OCI-LY1 (cell line): ENCODE results near the gene RNPS1.

Source experiments
- H2AFZ ChIP-seq: fragments of 200-600 bp; sonication (generic), shearing (Covaris generic); 2 replicates; pipeline ENCODE4 v1.6.0; 2014; ENCODE audit warnings: antibody characterized with exemption, mild to moderate bottlenecking, low read length
- H3F3A ChIP-seq: fragments of 200-600 bp; sonication (generic), shearing (Covaris generic); 2 replicates; pipeline ENCODE4 v1.6.0; 2014; ENCODE audit warnings: mild to moderate bottlenecking, antibody characterized with exemption, low read length, moderate library complexity; ENCODE audit not compliant: insufficient read depth
- H3K27ac ChIP-seq: fragments of 200-600 bp; sonication (generic); 2 replicates; pipeline ENCODE4 v1.5.1; 2014; ENCODE audit warnings: low read length, mixed run types, mild to moderate bottlenecking, low read depth; ENCODE audit not compliant: poor library complexity, severe bottlenecking
- H3K27me3 ChIP-seq: fragments of 200-600 bp; sonication (generic); 2 replicates; pipeline ENCODE4 v1.6.0; 2014; ENCODE audit warnings: antibody characterized with exemption, mild to moderate bottlenecking, low read length, moderate library complexity; ENCODE audit not compliant: insufficient read depth
- H3K36me3 ChIP-seq: fragments of 200-600 bp; sonication (generic); 2 replicates; pipeline ENCODE4 v1.6.1; 2014; ENCODE audit warnings: mild to moderate bottlenecking, antibody characterized with exemption, low read length, moderate library complexity, mixed read lengths; ENCODE audit not compliant: insufficient read depth
- H3K4me1 ChIP-seq: fragments of 200-600 bp; sonication (generic); 2 replicates; pipeline ENCODE4 v1.5.1; 2014; ENCODE audit warnings: mild to moderate bottlenecking, low read length, moderate library complexity; ENCODE audit not compliant: insufficient read depth, severe bottlenecking
- H3K4me2 ChIP-seq: fragments of 200-600 bp; sonication (generic), shearing (Covaris generic); 2 replicates; pipeline ENCODE4 v1.6.1; 2014; ENCODE audit warnings: low read length
- H3K4me3 ChIP-seq: fragments of 200-600 bp; sonication (generic); 2 replicates; pipeline ENCODE4 v1.5.1; 2014; ENCODE audit warnings: low read length, low read depth, mild to moderate bottlenecking, mixed read lengths; ENCODE audit not compliant: poor library complexity, severe bottlenecking
- H3K79me2 ChIP-seq: fragments of 200-600 bp; shearing (Covaris generic); 2 replicates; pipeline ENCODE4 v1.6.1; 2016; ENCODE audit warnings: mixed run types, low read length, mixed read lengths; ENCODE audit not compliant: insufficient read depth
- H3K9ac ChIP-seq: fragments of 200-600 bp; sonication (generic), shearing (Covaris generic); 2 replicates; pipeline ENCODE4 v1.6.1; 2014; ENCODE audit warnings: mild to moderate bottlenecking, low read length, mixed read lengths
- H3K9me2 ChIP-seq: fragments of 200-600 bp; sonication (generic), shearing (Covaris generic); 2 replicates; pipeline ENCODE4 v1.6.1; 2014; ENCODE audit warnings: low read depth, mild to moderate bottlenecking, low read length, mixed read lengths
- H3K9me3 ChIP-seq: fragments of 200-600 bp; shearing (Covaris generic); 2 replicates; pipeline ENCODE4 v1.6.1; 2014; ENCODE audit warnings: low read length, mixed read lengths
- H4K20me1 ChIP-seq: fragments of 200-600 bp; sonication (generic), shearing (Covaris generic); 2 replicates; pipeline ENCODE4 v1.6.0; 2016; ENCODE audit warnings: mild to moderate bottlenecking, low read length; ENCODE audit not compliant: insufficient read depth
- CTCF ChIP-seq: fragments of 200-600 bp; sonication (generic), shearing (Covaris generic); IDR thresholded peaks from 2 replicates; pipeline ENCODE4 v1.5.1; 2017; ENCODE audit warnings: mild to moderate bottlenecking, antibody characterized with exemption, low read length, moderate library complexity, mixed read lengths
- EZH2 ChIP-seq: fragments of 200-600 bp; sonication (generic), shearing (Covaris generic); IDR thresholded peaks from 2 replicates; pipeline ENCODE4 v1.8.0; 2017; ENCODE audit warnings: borderline replicate concordance, mixed run types, mild to moderate bottlenecking, antibody characterized with exemption, low read length, moderate library complexity, mixed read lengths

The RNPS1 gene

GRCh38 chr16:2228161-2228824 is 39.6 kb downstream of the RNPS1 start:
- TF ChIP-seq EZH2: no peak
- TF ChIP-seq CTCF: no peak
- H3K9me2 ChIP-seq: no peaks in the 10 kb centered on the region
- H3K9ac ChIP-seq: no peak overlapping the region
- peaks cover 21% of the 10 kb centered on the region for H3K4me1 ChIP-seq
- no peaks in the 10 kb centered on the region for H3K27me3 ChIP-seq
- H3K4me3 ChIP-seq: no peak overlapping the region
- H2AFZ ChIP-seq: no peak overlapping the region
- H3K36me3 ChIP-seq: peaks cover 52% of the 10 kb centered on the region
- no peak overlapping the region for H3K27ac ChIP-seq
- no peaks in the 10 kb centered on the region for H3K9me3 ChIP-seq
- no peaks in the 10 kb centered on the region for H3F3A ChIP-seq
- peaks cover 18% of the 10 kb centered on the region for H3K79me2 ChIP-seq
- no peaks in the 10 kb centered on the region for H4K20me1 ChIP-seq
- no peak overlapping the region for H3K4me2 ChIP-seq

- Histone ChIP-seq H3K27ac (no peak overlapping the region), H3K4me3 (no peak overlapping the region), H4K20me1 (no peaks in the 10 kb centered on the region), H3K9me3 (no peaks in the 10 kb centered on the region), H3K27me3 (no peaks in the 10 kb centered on the region), H3K79me2 (peaks cover 18% of the 10 kb centered on the region), H3K9me2 (no peaks in the 10 kb centered on the region), H3F3A (no peaks in the 10 kb centered on the region), H3K9ac (no peak overlapping the region), H3K4me1 (peaks cover 21% of the 10 kb centered on the region), H3K4me2 (no peak overlapping the region), H3K36me3 (peaks cover 38% of the 10 kb centered on the region), H2AFZ (no peak overlapping the region)
- TF ChIP-seq CTCF (no peak), EZH2 (no peak)
These were observed 41.0 kb downstream of the RNPS1 start for GRCh38 chr16:2226918-2227317.

GRCh38 chr16:2226245-2226793 is 41.6 kb downstream of the RNPS1 start:
- no peaks in the 10 kb centered on the region for H3F3A ChIP-seq
- no peaks in the 10 kb centered on the region for H3K27me3 ChIP-seq
- peaks cover 32% of the 10 kb centered on the region for H3K36me3 ChIP-seq
- H3K27ac ChIP-seq: no peak overlapping the region
- H3K9ac ChIP-seq: no peak overlapping the region; the same call in 1 of the 2 replicates
- no peaks in the 10 kb centered on the region for H4K20me1 ChIP-seq
- H3K4me1 ChIP-seq: peaks cover 21% of the 10 kb centered on the region
- no peaks in the 10 kb centered on the region for H3K9me2 ChIP-seq
- peak overlapping the region; percentile 16; the same call in 1 of the 2 replicates for H3K4me2 ChIP-seq
- TF ChIP-seq EZH2: no peak
- no peak for TF ChIP-seq CTCF
- peaks cover 18% of the 10 kb centered on the region for H3K79me2 ChIP-seq
- H3K4me3 ChIP-seq: no peak overlapping the region
- H2AFZ ChIP-seq: no peak overlapping the region
- H3K9me3 ChIP-seq: no peaks in the 10 kb centered on the region
